AG09309 (cell line): ENCODE measurements around the gene CRHR2.

Experiments
- DNase-seq: peaks from one replicate; pipeline ENCODE4 v3.0.0-alpha.2; 2010; ENCODE audit warnings: low read depth
- H3K4me3 ChIP-seq: 2 replicates; pipeline ENCODE4 v1.5.1; 2011; ENCODE audit warnings: mild to moderate bottlenecking, low read depth, low read length, moderate library complexity; ENCODE audit not compliant: control insufficient read depth
- TF ChIP-seq, protein P1 (sequence below): IDR thresholded peaks from 2 replicates; pipeline ENCODE4 v1.5.1; 2011; ENCODE audit warnings: mild to moderate bottlenecking, low read depth, low read length, inconsistent platforms; ENCODE audit not compliant: insufficient read depth, control insufficient read depth; ENCODE audit errors: missing control alignments

Gene CRHR2

DNA sequence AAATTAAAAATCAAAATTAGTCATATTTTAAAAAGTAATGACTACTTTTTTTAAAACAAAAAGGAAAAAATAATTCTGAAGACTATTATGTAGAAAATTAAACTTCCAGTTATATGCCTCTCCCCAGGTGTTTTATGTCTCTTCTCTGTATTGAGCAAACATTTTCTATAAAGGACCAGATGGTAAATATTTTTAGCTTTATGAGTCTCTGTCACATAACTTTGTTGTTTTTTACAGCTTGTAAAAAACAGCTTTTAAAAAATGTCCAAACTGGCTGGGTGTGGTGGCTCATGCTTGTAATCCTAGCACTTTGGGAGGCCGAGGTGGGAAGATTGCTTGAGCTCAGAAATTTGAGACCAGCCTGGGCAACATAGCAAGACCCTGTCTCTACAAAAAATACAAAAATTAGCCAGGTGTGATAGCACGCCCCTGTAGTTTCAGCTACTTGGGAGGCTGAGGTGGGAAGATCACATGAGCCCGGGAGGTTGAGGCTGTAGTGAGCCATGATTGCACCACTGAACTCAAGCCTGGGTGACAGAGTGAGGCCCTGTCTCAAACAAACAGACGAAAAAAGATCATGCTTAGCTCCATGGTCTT is 64.1 kb downstream of the CRHR2 start:
- TF ChIP-seq, protein P1, sequence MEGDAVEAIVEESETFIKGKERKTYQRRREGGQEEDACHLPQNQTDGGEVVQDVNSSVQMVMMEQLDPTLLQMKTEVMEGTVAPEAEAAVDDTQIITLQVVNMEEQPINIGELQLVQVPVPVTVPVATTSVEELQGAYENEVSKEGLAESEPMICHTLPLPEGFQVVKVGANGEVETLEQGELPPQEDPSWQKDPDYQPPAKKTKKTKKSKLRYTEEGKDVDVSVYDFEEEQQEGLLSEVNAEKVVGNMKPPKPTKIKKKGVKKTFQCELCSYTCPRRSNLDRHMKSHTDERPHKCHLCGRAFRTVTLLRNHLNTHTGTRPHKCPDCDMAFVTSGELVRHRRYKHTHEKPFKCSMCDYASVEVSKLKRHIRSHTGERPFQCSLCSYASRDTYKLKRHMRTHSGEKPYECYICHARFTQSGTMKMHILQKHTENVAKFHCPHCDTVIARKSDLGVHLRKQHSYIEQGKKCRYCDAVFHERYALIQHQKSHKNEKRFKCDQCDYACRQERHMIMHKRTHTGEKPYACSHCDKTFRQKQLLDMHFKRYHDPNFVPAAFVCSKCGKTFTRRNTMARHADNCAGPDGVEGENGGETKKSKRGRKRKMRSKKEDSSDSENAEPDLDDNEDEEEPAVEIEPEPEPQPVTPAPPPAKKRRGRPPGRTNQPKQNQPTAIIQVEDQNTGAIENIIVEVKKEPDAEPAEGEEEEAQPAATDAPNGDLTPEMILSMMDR, result no peak
- no peak overlapping the region for H3K4me3 ChIP-seq
- no peak for DNase-seq

DNA sequence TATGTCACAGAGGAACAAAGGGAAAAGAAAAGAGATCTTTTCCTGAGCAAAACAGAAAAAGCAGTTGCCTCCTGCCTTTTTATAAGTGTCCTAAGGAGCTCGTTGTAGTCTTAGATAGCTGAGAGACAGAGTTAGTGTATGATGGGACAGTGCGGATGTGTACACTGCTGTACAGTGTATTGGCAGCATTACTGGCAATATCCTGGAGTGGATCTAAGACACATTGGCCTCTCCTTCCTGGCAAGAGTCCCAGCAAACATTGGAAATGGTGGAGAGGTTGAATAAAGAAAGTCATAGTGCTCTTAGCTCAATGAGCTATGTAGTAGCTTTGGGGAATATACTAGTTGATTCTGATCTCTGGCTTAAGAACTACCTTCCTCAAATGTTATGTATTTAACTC is 64.9 kb downstream of the CRHR2 start:
- DNase-seq, result no peak
- H3K4me3 ChIP-seq, result no peak overlapping the region
- TF ChIP-seq, protein P1, result no peak

DNA sequence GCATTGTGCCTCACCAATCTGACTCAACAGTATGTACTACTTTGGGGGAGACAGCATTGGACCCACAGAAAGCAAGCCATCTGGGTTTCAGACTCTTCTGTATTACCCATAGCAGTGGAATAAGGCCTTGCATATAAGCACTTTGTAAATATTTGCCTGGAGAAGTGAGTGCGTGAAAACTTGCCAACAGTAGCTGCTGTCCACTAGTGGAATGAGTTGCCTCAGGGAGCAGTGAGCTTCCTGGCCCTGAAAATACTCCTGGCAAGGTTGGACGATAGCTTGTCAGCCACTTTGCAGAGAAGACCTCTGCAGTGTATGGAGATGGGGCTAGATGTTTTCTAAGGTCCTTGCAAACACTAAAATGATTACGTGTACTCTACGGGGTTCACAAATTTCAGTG is 65.9 kb downstream of the CRHR2 start:
- no peak overlapping the region for H3K4me3 ChIP-seq
- TF ChIP-seq, protein P1, result no peak
- no peak for DNase-seq

DNA sequence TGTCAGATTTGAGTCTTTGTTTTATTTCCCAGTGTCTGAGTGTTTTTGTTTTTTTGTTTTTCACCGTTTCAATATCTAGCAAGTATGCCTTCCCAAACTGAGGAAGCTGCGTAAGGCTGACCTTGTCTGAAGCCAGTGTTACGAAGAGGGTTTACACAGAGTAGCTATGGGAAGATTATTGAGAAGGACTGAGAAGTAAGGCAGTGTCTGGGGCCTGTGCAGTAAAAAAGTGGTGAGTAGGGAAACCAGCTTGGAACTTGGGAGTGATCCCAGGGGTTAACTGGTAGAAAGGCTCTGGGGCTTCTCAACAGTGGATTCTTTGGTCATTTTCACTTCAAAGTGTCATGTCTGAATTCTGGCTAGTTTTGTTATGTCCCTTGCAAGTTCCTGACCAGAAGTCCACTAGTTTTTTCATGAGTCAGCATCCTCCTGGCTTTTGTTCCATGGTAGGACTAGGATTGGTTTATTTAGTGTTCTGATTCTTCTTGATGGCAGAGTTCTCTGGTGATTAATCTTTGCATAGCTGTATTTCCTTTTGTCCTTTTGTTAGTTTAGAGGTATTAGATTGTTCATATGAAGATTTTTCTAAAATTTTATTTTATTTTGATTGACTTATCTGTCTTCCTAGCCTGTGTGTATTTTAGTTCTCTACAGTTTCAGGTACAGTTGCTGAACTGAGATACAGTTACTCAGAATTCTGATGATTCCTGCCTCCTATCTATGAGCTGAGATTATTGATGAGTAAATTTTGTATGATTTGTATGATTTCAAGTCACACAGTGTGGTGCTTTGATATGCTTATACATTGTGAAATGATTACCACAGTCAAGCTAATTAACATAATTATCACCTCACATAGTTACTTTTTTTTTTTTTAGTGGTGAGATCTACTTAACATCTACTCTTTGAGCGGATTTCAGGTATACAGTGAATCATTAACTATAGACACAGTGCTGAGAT is 68.6 kb downstream of the CRHR2 start:
- no peak for DNase-seq
- TF ChIP-seq, protein P1, result no peak
- H3K4me3 ChIP-seq, result no peak overlapping the region

DNA sequence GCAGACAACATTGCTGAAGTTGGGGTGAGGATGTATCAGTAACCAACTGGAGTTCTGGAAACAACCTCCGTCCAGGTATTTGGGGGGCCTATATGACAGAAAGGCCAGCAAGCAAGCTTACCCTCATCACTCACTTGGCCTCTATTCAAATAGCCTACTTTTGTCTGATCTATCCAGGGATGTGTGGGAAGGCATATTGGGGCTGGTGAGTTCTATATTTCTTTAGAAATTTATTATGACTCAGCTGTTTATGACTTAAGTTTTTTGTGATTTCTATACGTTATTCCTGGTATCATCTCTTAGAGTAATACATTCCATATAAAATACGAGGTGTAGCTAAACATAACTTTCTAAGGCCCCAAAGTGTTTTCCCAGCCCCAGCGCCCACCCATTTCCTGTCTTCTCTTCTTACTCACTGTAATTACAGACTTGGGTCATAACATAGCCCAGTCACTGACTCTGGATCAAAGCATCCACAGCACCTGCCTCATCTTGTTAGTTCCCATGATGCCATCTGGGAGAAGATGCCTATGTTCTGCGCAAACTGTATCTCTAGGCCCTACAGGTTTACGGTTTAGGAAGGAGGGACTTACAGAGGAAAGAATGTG is 69.5 kb downstream of the CRHR2 start:
- no peak for DNase-seq
- TF ChIP-seq, protein P1, result no peak
- no peak overlapping the region for H3K4me3 ChIP-seq

DNA sequence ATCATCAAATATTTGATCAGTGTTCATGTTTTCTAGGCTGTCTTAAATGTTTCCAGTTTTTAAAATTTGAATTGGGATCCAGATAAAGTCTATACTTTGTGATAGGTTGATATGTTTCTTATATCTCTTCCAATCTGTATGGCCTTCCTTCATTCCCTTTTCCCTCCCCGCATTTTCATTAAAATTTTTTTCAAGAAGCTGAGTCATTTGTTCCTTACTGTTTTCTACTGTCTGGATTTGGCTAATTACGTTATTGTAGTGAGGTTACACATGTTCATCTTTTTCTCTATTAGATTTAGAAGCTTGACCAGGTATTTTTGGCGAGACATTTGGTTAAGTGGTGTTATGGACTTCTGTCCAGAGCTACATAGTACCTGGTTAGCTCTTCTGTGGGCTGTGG is 76.4 kb downstream of the CRHR2 start:
- H3K4me3 ChIP-seq, result no peak overlapping the region
- TF ChIP-seq, protein P1, result no peak
- DNase-seq, result no peak
